NK-92 treated with Interleukin-12 subunit alpha and Interleukin-12 subunit beta, amount 100 ng/mL, for 24 hours (cell line): ENCODE data around the gene CDK4.

Source experiments
- DNase-seq: peaks from one replicate; lab custom pipeline; 2025; lab: John Stamatoyannopoulos, UW

The CDK4 gene

DNA sequence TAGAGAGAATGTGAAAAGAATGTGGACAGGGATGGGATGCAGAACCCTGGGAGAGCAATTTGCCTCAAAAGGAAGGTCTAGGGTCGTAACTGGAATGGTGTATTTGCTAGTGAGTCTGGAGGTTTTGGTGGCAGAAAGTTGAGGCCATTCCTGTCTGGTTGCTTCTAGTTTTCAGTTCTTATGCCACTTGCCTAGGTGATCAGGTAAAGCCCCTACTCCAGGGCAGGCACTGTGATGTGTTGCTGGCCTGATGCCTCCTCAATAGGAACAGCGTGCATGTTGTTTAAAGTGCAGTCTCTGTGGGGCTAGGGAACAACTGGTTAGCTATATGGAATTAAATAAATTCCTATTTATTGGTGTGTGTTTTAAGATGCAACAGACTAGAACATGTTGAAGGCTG lies 51.8 kb downstream of the CDK4 start:
- DNase-seq, result no peak

DNA sequence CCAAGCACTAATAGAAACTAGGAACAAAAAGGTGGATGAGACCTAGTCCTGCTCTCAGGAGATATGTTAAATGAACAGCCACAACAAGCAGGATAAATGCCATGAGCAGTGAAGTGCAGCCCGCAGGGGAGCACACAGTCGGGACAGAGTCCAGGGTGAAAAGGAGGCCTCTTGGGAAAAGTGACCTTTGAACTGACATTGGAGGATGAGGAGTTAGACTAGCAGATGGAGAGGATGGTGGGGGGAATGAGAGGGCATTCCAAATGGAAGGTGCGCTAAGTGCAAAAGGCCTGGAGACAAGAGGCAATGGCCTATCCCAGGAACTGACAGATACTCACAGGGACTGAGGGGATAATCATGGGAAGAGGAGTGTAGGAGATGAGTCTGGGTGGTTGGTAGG lies 53.7 kb downstream of the CDK4 start:
- no peak for DNase-seq
